Raji (cell line): Measurements from ENCODE around the gene FIS1.
A peak's percentile ranks its signal among the peaks of the same experiment; 100 is the strongest.

Experiments used
- POLR2A ChIP-seq: IDR thresholded peaks from 2 replicates; pipeline ENCODE4 v1.6.1; 2011; ENCODE audit warnings: low read depth, low read length, control low read depth; ENCODE audit not compliant: insufficient read depth

FIS1 gene

DNA sequence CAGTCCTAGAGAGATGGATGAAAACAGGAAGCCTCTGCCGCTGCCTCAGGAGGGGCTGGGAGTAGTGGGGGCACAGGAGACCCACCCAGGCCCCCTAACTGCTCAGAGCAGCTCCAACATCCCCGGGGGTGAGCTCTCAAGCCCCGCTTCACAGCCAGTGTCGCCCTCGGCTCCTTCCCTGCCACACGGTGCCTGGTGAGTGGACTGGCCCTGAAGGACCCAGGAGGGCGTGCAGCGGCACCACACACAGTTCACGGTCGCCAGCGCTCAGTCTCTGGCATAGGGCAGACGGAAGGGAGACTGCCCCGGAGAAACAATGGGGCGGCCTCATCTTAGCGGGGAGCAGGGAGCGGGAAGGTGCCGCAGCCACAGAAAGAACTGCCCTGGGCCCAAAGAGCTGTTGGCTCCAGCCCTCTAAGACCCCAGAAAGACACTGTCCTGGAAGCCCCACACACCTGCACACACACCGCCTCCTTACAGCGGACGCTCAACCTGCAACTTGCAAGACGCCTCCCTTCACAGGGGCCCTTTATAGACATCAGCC lies 8.5 kb downstream of the FIS1 start:
- TF ChIP-seq POLR2A = no peak

DNA sequence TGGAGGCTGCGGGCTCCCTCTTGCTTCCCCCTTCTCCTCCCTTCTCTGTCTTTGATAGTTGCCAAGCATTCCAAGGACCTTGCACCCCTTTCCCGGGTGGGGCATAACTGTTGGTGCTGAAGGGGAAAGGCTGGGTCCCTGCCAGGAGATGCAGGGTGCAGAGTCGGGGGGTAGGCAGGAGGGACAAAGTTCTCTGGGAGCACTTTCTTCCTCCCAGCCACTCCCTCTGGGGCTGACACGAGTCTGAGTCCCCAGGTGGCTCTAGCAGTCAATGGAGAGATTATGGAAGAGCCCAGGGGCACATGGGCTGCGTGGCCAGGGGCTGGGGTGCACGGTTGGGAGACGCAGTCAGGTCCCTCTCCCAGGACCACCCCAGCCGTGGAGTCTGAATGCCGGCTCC lies 9.4 kb downstream of the FIS1 start:
- no peak for TF ChIP-seq POLR2A

DNA sequence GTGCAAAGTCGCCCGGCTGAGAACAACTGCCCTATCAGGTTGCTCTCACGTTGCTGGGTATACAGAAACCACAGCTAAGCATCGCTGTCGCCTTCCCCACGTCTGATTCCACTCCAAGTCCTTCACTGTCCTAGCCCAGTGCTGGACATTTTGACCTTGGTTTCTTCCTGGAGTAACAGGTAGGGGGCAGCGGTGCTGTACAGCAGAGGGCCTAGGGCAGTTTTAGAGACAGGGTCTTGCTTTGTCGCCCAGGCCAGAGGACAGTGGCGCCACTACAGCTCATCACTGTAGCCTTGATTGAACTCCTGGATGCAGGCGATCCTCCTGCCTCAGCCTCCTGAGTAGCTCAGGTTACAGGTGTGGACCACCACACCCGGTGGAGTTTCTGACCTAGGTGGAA lies 9.8 kb downstream of the FIS1 start:
- TF ChIP-seq POLR2A = no peak

DNA sequence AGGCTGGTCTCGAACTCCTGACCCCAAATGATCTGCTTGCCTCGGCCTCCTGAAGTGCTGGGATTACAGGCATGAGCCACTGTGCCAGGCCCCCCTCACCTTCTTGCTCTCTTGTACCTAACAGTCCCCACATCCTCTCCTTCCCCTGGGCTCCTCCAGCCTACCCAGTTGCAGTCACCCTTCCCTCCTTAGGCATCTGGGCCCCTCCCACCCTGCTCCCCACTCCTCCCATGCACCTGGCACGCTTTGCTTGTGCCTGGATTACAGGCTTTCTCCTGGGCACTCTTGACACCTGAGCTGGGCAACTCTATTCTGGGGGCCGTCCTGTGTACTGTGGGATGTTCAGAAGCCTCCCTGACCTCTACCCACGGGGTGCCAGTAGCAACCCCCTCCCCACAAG lies 10.2 kb downstream of the FIS1 start:
- no peak for TF ChIP-seq POLR2A

DNA sequence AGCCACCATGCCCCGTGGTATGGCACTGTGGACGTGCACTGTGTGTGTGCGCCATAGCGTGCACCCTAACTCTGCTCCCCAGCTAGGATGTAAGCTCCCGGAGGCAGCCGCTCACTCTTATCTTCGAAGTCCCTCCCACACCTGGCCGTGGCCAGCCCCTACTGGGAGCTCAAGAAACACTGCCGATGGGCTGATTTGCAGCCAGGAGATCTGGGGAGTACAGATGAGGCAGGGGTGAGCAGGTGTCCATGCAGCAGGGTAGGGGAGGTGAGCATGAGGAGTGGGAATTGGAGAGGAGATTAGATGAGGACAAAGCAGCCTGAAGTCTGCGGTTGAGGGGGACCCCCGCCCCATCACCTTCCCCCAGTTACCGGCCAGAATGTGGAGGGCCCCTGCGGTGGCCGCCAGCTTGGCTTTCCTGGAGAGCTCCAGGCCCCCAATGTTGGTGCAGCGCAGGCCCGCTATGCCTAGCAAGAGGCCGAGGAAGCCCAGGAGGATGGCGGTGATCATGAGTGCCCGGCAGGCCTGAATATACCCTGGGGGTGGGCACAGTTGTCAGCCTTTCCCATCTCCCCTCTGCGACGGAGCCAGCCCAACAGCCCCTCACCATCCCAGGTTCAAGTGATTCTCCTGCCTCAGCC lies 10.9 kb downstream of the FIS1 start:
- TF ChIP-seq POLR2A = no peak

DNA sequence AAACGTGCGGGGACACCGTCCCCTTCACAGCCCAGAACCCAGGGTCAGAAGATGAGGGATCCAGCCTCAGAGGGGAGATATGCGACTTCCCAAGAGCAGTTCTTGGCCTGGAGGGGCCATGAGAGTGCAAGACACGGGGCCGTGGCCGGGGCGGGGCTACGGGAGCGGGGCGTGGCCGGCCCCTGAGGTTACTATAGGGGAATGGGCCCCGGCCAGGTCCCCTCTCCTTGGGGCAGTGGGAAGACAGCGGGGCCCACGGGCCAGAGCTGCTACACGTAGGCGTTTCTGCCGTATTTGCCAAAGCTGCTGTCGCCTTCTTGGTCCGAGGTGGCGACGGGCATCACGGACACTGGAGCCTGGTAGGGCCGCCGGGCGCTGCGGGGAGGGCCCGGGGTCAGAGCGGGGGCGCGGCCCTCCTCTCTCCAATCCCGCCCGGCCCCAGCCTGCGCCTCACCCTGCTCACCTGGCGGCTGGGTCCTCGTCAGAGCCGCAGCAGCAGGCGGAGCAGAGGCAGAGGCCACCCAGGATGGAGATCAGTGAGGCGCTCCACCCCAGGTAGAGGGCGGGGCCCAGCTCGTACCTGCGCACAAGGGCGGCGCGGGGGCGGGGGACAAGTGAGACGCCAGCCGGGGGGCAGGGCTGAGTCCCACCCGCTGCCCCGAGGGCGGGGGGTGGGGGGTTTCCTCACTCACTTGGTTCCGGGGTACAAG lies 12.6 kb downstream of the FIS1 start:
- no peak for TF ChIP-seq POLR2A

DNA sequence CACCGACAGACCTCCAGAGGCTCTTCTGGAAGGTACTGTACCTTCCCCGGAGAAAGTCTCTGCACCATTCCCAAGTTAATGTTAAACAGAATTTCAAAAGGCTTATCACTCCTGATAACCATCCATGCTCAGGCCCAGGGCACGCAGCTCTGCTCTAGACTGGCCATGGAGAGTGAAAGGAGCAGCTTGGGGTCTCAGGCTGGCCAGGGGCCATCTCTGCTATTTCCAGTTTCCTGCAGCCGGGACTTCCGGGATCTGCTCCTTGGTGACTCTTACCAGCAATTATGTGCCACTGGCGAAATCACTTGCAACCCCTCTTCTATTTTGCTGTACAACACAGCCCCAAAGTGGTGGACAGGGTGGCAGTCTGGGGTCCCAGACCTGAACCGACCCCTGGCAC lies 13.2 kb downstream of the FIS1 start:
- no peak for TF ChIP-seq POLR2A

DNA sequence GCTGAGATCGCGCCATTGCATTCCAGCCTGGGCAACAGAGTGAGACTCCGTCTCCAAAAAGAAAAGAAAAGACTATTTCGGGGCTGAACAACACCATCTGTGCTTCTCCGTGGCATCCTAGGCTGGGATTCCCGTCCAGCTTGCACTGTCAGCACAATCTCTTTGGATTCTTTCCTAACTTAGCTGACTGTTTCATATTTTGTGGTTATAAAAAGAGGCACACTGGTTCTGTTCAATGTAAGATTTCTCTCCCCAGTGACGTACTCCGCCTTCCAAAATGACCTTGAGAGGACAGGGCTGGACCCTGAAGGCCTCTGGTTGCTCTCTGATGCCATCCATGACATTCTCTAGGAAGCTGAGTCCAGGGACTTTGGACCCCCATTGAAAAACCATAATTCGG lies 18.2 kb downstream of the FIS1 start:
- TF ChIP-seq POLR2A = no peak

DNA sequence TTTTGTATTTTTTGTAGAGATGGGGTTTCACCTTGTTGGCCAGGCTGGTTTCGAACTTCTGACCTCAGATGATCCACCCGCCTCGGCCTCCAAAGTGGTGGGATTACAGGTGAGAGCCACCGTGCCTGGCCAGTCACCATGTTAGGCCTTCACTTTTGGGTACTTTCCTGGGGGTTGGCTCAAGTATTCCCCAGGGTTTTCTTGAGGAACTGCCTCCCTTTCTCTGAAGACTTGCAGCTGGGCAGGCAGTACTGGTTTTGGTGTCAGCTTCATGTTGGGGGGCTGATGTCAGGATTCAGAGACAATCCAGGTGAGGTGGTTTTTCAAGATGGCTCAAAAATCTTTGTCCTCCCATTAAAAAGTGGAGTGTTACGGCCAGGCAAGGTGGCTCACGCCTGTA lies 19.2 kb downstream of the FIS1 start:
- no peak for TF ChIP-seq POLR2A

DNA sequence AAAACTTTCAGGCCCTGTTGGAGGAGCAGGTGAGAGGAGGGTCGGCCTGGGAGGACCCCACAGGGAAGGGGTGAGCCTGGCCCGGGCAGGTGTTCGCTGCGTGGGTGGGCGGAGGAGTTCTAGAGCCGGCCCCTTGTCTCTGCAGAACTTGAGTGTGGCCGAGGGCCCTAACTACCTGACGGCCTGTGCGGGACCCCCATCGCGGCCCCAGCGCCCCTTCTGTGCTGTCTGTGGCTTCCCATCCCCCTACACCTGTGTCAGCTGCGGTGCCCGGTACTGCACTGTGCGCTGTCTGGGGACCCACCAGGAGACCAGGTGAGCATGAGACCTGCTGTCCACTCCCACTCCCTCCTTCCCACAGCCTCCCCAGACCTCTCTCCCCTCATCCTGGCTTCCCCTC lies 21.4 kb downstream of the FIS1 start:
- TF ChIP-seq POLR2A = no peak

DNA sequence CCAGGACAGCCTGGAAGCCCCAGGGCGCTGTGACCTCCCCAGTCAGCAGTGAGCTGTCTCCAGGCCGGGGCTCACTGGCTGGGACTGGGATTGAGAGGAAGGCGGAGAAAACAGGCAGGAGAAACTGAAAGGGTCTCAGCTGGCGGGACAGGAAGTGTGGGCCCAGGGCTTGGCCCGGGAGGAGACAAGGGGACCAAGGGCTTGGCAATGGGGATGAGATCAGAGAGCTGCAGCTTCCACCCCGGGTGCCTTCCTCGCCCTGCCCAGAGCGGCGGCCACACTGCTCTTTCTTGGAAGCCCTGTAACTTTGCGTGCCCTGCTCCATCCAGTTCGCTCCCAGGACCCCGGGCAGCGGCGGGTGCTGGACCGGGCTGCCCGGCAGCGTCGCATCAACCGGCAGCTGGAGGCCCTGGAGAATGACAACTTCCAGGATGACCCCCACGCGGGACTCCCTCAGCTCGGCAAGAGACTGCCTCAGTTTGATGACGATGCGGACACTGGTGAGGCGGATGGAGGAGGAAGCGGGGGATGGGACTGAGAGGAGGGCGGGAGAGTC lies 22.5 kb downstream of the FIS1 start:
- no peak for TF ChIP-seq POLR2A

DNA sequence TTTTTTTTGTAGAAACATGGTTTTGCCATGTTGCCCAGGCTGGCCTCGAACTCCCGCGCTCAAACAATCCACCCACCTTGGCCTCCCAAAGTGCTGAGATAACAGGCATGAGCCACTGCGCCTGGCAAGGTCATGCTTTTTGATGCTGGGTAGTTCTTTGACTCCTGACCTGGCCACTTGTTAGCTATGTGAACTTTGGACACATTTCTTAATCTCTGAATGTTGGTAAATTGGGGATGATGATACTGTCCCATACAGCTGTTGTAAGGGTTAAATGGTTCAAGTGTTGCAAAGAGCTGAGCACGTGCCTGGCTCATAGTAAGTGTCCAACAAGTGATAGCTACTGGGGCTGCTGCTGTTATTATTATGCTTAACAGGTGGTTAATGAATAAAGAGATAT lies 24.6 kb downstream of the FIS1 start:
- TF ChIP-seq POLR2A = no peak

DNA sequence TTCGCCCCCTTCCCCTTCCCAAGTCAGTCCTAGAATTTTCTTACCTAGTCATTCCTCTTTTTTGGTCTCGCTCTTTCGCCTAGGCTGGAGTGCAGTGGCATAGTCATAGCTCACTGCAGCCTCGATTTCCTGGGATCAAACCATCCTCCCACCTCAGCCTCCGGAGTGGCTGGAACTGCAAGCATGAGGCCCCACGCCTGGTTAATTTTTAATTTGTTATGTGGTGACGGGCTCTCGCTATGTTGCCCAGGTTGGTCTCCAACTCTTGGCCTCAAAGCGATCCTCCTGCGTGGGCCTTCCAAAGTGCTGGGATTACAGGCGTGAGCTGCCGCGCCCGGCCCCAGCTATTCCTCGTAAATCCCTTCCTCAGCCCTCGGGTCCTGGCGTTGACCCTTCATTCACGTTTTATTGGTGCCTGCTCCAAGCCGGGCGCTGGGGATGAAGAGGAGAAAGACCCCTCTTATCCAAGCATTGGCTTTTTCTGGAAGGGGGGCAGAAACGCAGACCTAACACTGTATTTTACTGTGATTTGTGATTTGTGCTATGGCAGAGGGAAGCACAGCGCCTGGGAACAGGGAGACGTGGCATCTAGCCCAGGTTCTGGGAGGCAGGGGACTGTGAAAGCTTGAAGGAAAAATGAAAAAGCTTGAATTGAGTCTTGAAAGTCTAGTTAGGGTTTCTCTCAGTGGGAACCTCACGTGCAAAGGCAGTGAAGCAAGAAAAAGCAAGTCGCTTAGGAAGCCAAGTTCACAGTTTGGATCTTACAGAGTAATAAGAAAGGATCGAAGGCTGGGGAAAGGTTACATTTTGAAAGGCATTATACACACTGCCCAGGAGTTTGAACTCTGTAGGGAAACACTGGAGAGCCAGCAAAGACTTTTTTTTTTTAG lies 26.4 kb downstream of the FIS1 start:
- TF ChIP-seq POLR2A = no peak

DNA sequence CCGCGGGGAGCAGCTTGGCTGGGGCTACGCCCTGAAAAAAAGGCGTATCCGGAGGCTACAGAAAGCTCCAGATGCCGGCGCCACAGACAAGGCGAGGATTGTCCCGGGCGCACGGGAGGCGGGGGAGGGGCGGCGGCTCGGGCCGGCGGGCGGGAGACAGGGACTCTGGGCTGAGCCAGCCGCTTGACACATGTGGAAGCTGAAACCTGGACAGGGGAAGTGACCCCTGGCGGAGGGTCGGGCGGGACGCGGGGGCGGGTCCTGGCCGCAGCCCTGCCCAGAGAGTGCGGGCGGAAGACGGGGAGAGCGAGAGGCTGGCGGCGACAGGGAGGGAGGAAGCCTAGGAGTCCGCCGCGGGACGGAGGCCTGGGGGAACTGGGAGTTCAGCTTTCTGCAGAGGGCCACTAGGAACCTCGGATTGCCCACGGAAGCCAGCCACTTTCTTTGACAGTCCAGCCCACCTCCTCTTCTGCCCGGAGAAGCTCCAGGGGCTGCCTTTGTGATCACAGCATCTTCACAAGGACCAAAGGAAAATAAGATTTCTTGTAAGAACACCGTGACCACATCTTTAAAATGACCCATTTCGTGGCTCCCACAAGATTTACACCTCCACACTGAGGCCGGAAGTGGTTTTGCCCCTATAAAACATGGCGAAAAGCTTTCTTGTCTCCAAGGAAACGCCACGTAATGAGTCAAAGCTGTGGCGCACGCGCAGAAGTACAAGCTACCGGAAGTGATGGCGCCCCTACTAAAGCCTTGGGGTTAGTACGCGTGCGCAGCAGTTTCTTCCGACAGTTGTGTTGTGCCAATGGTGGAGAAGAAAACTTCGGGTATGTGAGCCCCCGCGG lies 27.3 kb downstream of the FIS1 start, which contains the start of the genes PLOD3 and ZNHIT1:
Gene PLOD3 (minus strand): TSS at position 194 of the 848 bp plus-strand sequence. CDS start 307 bp downstream, outside the sequence.
Gene ZNHIT1 (plus strand): TSS at position 778 of the 848 bp plus-strand sequence. CDS start 31 bp downstream, at position 809.
- TF ChIP-seq POLR2A = peak; percentile 49
